ENCODE data around the gene HLCS. TPM values are rescaled to one million over a fixed set of nuclear protein-coding genes. Genes with fewer than 3 reads are reported as not detected.
A peak's percentile ranks its signal among the peaks of the same experiment; 100 is the strongest.

Gene HLCS
- polyA plus RNA-seq, 1 experiment: 16.9 TPM

- POLR2A ChIA-PET: no interaction called here
- TF ChIP-seq CTCF (IDR thresholded peaks at IDR 0.05; ENCODE audit: insufficient read depth, low read depth, low read length): no peak
- Histone ChIP-seq H3K4me3 (ENCODE audit: low read depth, low read length) (no peak overlapping the region), H3K27me3 (ENCODE audit: control insufficient read depth, insufficient read depth, low read length) (no peaks in the 10 kb centered on the region), H3K36me3 (ENCODE audit: control insufficient read depth, insufficient read depth, low read length) (no peaks in the 10 kb centered on the region)
- CTCF ChIA-PET: no interaction called here
- DNase-seq (ENCODE audit: low read depth): no peak
Observed at GRCh38 chr21:36981977-36982700, 15.7 kb upstream of the HLCS start.

- no peak for DNase-seq (ENCODE audit: low read depth)
- H3K4me3 ChIP-seq (ENCODE audit: low read depth, low read length): no peak overlapping the region
- POLR2A ChIA-PET: interaction anchor here (0.6 kb wide), 1 partner anchor 471 kb away, joined by 10 read pairs; no protein-coding TSS in a partner anchor
Observed at GRCh38 chr21:36981049-36981391, 14.6 kb upstream of the HLCS start.

GRCh38 chr21:36980280-36981048, 14.0 kb upstream of the HLCS start:
- H3K36me3 ChIP-seq (ENCODE audit: control insufficient read depth, insufficient read depth, low read length): no peaks in the 10 kb centered on the region
- no peak for TF ChIP-seq CTCF (IDR thresholded peaks at IDR 0.05; ENCODE audit: insufficient read depth, low read depth, low read length)
- no peaks in the 10 kb centered on the region for H3K27me3 ChIP-seq (ENCODE audit: control insufficient read depth, insufficient read depth, low read length)
- ChIA-PET CTCF (interaction anchor here (0.7 to 2.5 kb wide), 2 partner anchors 10 to 30 kb away, joined by 3 to 15 read pairs; no protein-coding TSS in a partner anchor), POLR2A (interaction anchor here (0.6 to 0.8 kb wide), 3 partner anchors 92 to 472 kb away, joined by 4 to 10 read pairs (median 5); no protein-coding TSS in a partner anchor)
- H3K4me3 ChIP-seq (ENCODE audit: low read depth, low read length): peak overlapping the region; percentile 40
- no peak for DNase-seq (ENCODE audit: low read depth)

More at GRCh38 chr21:36981049-36981391, 14.6 kb upstream of the HLCS start:
- Histone ChIP-seq H3K27me3 (ENCODE audit: control insufficient read depth, insufficient read depth, low read length) (no peaks in the 10 kb centered on the region), H3K36me3 (ENCODE audit: control insufficient read depth, insufficient read depth, low read length) (no peaks in the 10 kb centered on the region)
- CTCF ChIA-PET: no interaction called here
- TF ChIP-seq CTCF (IDR thresholded peaks at IDR 0.05; ENCODE audit: insufficient read depth, low read depth, low read length): no peak

- Histone ChIP-seq H3K36me3 (ENCODE audit: control insufficient read depth, insufficient read depth, low read length) (no peaks in the 10 kb centered on the region), H3K4me3 (ENCODE audit: low read depth, low read length) (no peak overlapping the region), H3K27me3 (ENCODE audit: control insufficient read depth, insufficient read depth, low read length) (no peaks in the 10 kb centered on the region)
- DNase-seq (ENCODE audit: low read depth): peak; percentile 46
- ChIA-PET CTCF (interaction anchor here (0.6 to 2.5 kb wide), 22 partner anchors 10 to 913 kb away, joined by 3 to 29 read pairs (median 3); partner anchors contain the start of gene HLCS), POLR2A (no interaction called here)
- TF ChIP-seq CTCF (IDR thresholded peaks at IDR 0.05; ENCODE audit: insufficient read depth, low read depth, low read length): peak; percentile 77
Observed at GRCh38 chr21:36976882-36977651, 10.6 kb upstream of the HLCS start.

All from BJ (cell line).